H1 (cell line): ENCODE results near the gene AFF2. TPM values are rescaled to one million over a fixed set of nuclear protein-coding genes. Genes with fewer than 3 reads are reported as not detected.

ENCODE experiments used
- CTCF ChIA-PET: fragments of 300-600 bp; sonication (Branson Sonifier 250); formaldehyde crosslinking; loops from one replicate; lab custom pipeline; 2021; ENCODE audit not compliant: partially characterized antibody; lab: Charles Lee
- POLR2A ChIA-PET: fragments of 300-600 bp; sonication (Branson Sonifier 250); formaldehyde crosslinking; loops from one replicate; lab custom pipeline; 2021; ENCODE audit warnings: inconsistent platforms; ENCODE audit not compliant: partially characterized antibody; lab: Charles Lee
- DNase-seq, 2 experiments: peaks; one replicate each; pipeline versions ENCODE4 v3.0.0 to v3.0.0-alpha.2; 2010 to 2022; ENCODE audit warnings: low spot score in 2 of 2, low read depth in 1 of 2, mixed read lengths in 1 of 2
- FAIRE-seq: peaks from 2 replicates; lab custom pipeline; 2011; peaks lifted over from hg19 to GRCh38; lab: Jason Lieb, UNC
- H2AFZ ChIP-seq: 2 replicates; pipeline ENCODE4 v1.8.1; 2012; ENCODE audit warnings: low read length, inconsistent platforms
- H2AK5ac ChIP-seq: 2 replicates; pipeline ENCODE4 v1.6.1; 2013; ENCODE audit warnings: low read depth, low read length
- H2BK120ac ChIP-seq: replicated peaks from 2 replicates; pipeline ENCODE3; 2013; ENCODE audit warnings: low read depth, low read length, inconsistent platforms
- H2BK12ac ChIP-seq: 2 replicates; pipeline ENCODE4 v1.6.1; 2013; ENCODE audit warnings: low read depth, low read length
- H2BK15ac ChIP-seq: 2 replicates; pipeline ENCODE4 v1.6.1; 2013; ENCODE audit warnings: low read length
- H2BK20ac ChIP-seq: 2 replicates; pipeline ENCODE4 v1.6.1; 2013; ENCODE audit warnings: low read length
- H2BK5ac ChIP-seq: 2 replicates; pipeline ENCODE4 v1.6.1; 2013; ENCODE audit warnings: low read depth, low read length
- H3K14ac ChIP-seq: 2 replicates; pipeline ENCODE4 v1.6.1; 2013; ENCODE audit warnings: inconsistent platforms; ENCODE audit not compliant: insufficient read length
- H3K18ac ChIP-seq: 2 replicates; pipeline ENCODE4 v1.6.1; 2013; ENCODE audit warnings: low read length; ENCODE audit errors: extremely low read depth
- H3K23ac ChIP-seq: 2 replicates; pipeline ENCODE4 v1.6.1; 2013; ENCODE audit warnings: inconsistent platforms; ENCODE audit not compliant: insufficient read length
- H3K23me2 ChIP-seq: 2 replicates; pipeline ENCODE4 v1.6.1; 2013; ENCODE audit warnings: low read depth, low read length
- H3K27ac ChIP-seq: 2 replicates; pipeline ENCODE4 v1.6.1; 2011; ENCODE audit warnings: low read depth, low read length, inconsistent platforms
- H3K27me3 ChIP-seq, 4 experiments: replicated peaks in 1 of 4; 1 replicate in 1 of 4; 2 replicates in 3 of 4; pipeline versions ENCODE4 v1.6.1 to v1.8.1; 2011 to 2013; ENCODE audit warnings: low read length in 3 of 4, mild to moderate bottlenecking in 3 of 4, inconsistent platforms in 2 of 4, mixed read lengths in 2 of 4, moderate library complexity in 1 of 4; ENCODE audit not compliant: control insufficient read depth in 3 of 4, insufficient read depth in 3 of 4; ENCODE audit errors: extremely low read depth in 1 of 4
- H3K36me3 ChIP-seq, 4 experiments: 2 replicates each; pipeline versions ENCODE4 v1.6.1 to v1.8.1; 2011 to 2013; ENCODE audit warnings: mild to moderate bottlenecking in 4 of 4, low read length in 3 of 4, moderate library complexity in 2 of 4, control low read depth in 1 of 4, inconsistent platforms in 1 of 4; ENCODE audit not compliant: insufficient read depth in 4 of 4, control insufficient read depth in 2 of 4
- H3K4ac ChIP-seq: replicated peaks from 2 replicates; pipeline ENCODE3; 2013; ENCODE audit warnings: low read length, low read depth, mixed read lengths, inconsistent platforms; ENCODE audit not compliant: insufficient read length
- H3K4me1 ChIP-seq, 4 experiments: replicated peaks in 1 of 4; 1 replicate in 1 of 4; 2 replicates in 3 of 4; pipeline versions ENCODE4 v1.6.1 to v1.8.1; 2011 to 2013; ENCODE audit warnings: low read length in 3 of 4, inconsistent platforms in 2 of 4, mixed read lengths in 1 of 4; ENCODE audit not compliant: insufficient read depth in 4 of 4, control insufficient read depth in 3 of 4
- H3K4me2 ChIP-seq, 2 experiments: 2 replicates each; pipeline versions ENCODE4 v1.6.1 to v1.8.1; 2011 to 2013; ENCODE audit warnings: low read depth in 2 of 2, low read length in 2 of 2, control low read depth in 1 of 2, inconsistent platforms in 1 of 2, mild to moderate bottlenecking in 1 of 2; ENCODE audit not compliant: insufficient read depth in 1 of 2
- H3K4me3 ChIP-seq, 4 experiments: fragments of 200-600, 300-600 bp in 1 of 4; sonication (generic), shearing (Covaris generic), sonication (Bioruptor Twin) in 1 of 4; 2 replicates each; pipeline versions ENCODE4 v1.5.1 to v1.8.1; 2011 to 2016; ENCODE audit warnings: low read length in 4 of 4, low read depth in 3 of 4, control low read depth in 2 of 4, inconsistent platforms in 2 of 4, mild to moderate bottlenecking in 2 of 4, mixed read lengths in 1 of 4, moderate library complexity in 1 of 4; ENCODE audit not compliant: insufficient read depth in 2 of 4; ENCODE audit errors: extremely low read depth in 1 of 4
- H3K56ac ChIP-seq: replicated peaks from 2 replicates; pipeline ENCODE3; 2013; ENCODE audit warnings: low read depth, mild to moderate bottlenecking, mixed read lengths, low read length, inconsistent platforms; ENCODE audit not compliant: insufficient read length
- H3K79me1 ChIP-seq: 2 replicates; pipeline ENCODE4 v1.6.1; 2013; ENCODE audit warnings: low read depth, low read length, control low read depth
- H3K79me2 ChIP-seq, 2 experiments: 2 replicates each; pipeline versions ENCODE4 v1.6.1 to v1.8.1; 2012 to 2013; ENCODE audit warnings: low read length in 2 of 2, mild to moderate bottlenecking in 2 of 2, inconsistent platforms in 1 of 2; ENCODE audit not compliant: insufficient read depth in 2 of 2, control insufficient read depth in 1 of 2
- H3K9ac ChIP-seq, 4 experiments: replicated peaks in 1 of 4; 1 replicate in 1 of 4; 2 replicates in 3 of 4; pipeline versions ENCODE4 v1.6.1 to v1.8.1; 2011 to 2013; ENCODE audit warnings: low read depth in 3 of 4, low read length in 3 of 4, control low read depth in 2 of 4, mild to moderate bottlenecking in 2 of 4, moderate library complexity in 2 of 4, inconsistent platforms in 1 of 4; ENCODE audit errors: extremely low read depth in 1 of 4
- H3K9me3 ChIP-seq, 2 experiments: 2 replicates each; pipeline versions ENCODE4 v1.6.1 to v1.8.1; 2012 to 2013; ENCODE audit warnings: mild to moderate bottlenecking in 2 of 2, moderate library complexity in 2 of 2, control low read depth in 1 of 2, inconsistent platforms in 1 of 2, low read depth in 1 of 2, low read length in 1 of 2, mixed read lengths in 1 of 2; ENCODE audit not compliant: insufficient read depth in 2 of 2
- H4K20me1 ChIP-seq, 2 experiments: replicated peaks in 1 of 2; 2 replicates each; pipeline versions ENCODE3 to v1.8.1; 2011 to 2013; ENCODE audit warnings: inconsistent platforms in 2 of 2, low read length in 2 of 2, mild to moderate bottlenecking in 1 of 2; ENCODE audit not compliant: insufficient read depth in 2 of 2, control insufficient read depth in 1 of 2
- H4K5ac ChIP-seq: 2 replicates; pipeline ENCODE4 v1.6.1; 2013; ENCODE audit warnings: low read length, low read depth, mixed read lengths, inconsistent platforms; ENCODE audit not compliant: insufficient read length
- H4K8ac ChIP-seq: 2 replicates; pipeline ENCODE4 v1.8.0; 2013; ENCODE audit warnings: mild to moderate bottlenecking, moderate library complexity, low read length, inconsistent platforms; ENCODE audit not compliant: insufficient read depth; ENCODE audit errors: extremely low read depth
- H4K91ac ChIP-seq: replicated peaks from 2 replicates; pipeline ENCODE3; 2013; ENCODE audit warnings: low read length, mixed read lengths, inconsistent platforms; ENCODE audit not compliant: insufficient read length
- POLR2AphosphoS5 ChIP-seq: IDR thresholded peaks from 2 replicates; pipeline ENCODE4 v1.6.1; 2011; ENCODE audit warnings: low read depth, low read length
- WGBS, 2 experiments: shearing (Covaris generic) in 1 of 2; methylation state at CpG; one replicate each; pipeline versions ENCODE4 v1.1.6 to v1.1.7; 2013 to 2015; ENCODE audit warnings: low lambda C conversion rate in 2 of 2, mixed read lengths in 2 of 2, inconsistent platforms in 1 of 2, low coverage in 1 of 2, missing lambda C conversion rate in 1 of 2; ENCODE audit not compliant: insufficient replicate concordance in 2 of 2, insufficient coverage in 1 of 2, insufficient read length in 1 of 2; ENCODE audit errors: extremely low coverage in 1 of 2, missing lambda C conversion rate in 1 of 2; 5-methylcytosine and 5-hydroxymethylcytosine counted together
- polyA plus RNA-seq, 7 experiments: library from polyadenylated mRNA; depleted of rRNA in 3 of 7; stranded (reverse) in 5 of 7; unstranded in 2 of 7; fragments of >200 nt in 5 of 7; fragments of 200-250 nt in 2 of 7; gene quantifications; 1 replicate in 5 of 7; 2 replicates in 1 of 7; 4 replicates in 1 of 7; pipeline versions ENCODE4 v1.2.1 to v1.2.3, GENCODE V29; 2011 to 2013; ENCODE audit warnings: missing spikeins in 2 of 7, mixed read lengths in 2 of 7
- total RNA-seq: library from RNA; stranded (reverse); fragmentation: NEBNext Ultra II Directional; extraction: Animal tissue kit (Norgen Biotek cat#: 25700); gene quantifications from 2 replicates; pipeline ENCODE4 v1.2.1, GENCODE V29; 2021

AFF2 gene
- total and polyA plus RNA-seq, 2 of the 8 experiments (the other 6 are each of a cell fraction or from before 2014, with no cell fraction given) = 2.0 to 7.3 TPM

DNA sequence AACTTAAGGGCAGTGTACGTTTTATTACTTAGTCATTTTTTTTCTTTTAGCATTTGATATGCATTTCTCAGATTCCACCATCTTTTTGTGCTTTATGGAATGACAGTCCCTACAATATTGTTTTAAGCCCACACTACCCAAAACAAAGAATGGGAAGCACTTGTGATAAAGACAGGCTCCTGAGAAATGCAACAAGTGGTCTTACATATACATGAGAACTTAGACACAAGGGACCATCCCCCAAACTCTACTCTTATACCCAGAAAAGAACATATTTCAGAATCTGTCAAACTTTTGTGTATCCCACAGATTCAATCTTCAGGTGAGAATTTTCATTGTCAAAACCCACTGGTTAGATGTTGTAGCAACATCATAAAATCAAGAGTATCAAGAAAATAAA lies 491.1 kb downstream of the AFF2 start:
- DNase-seq (no peak), FAIRE-seq (no peak)
- CTCF ChIA-PET = no interaction called here
- Histone ChIP-seq H2AFZ (no peak overlapping the region), H3K18ac (no peak overlapping the region), H3K27me3 (no peaks in the 10 kb centered on the region), H3K4me1 (no peaks in the 10 kb centered on the region), H3K36me3 (no peaks in the 10 kb centered on the region), H3K9ac (no peak overlapping the region), H3K4me2 (no peak overlapping the region), H2BK20ac (no peak overlapping the region), H2BK5ac (no peak overlapping the region), H3K23me2 (no peaks in the 10 kb centered on the region), H2BK15ac (no peak overlapping the region), H3K79me2 (no peaks in the 10 kb centered on the region), H4K8ac (no peak overlapping the region), H4K5ac (no peak overlapping the region), H3K79me1 (no peaks in the 10 kb centered on the region), H4K91ac (no peak overlapping the region), H4K20me1 (no peaks in the 10 kb centered on the region), H3K56ac (no peak overlapping the region), H3K23ac (no peak overlapping the region), H2AK5ac (no peak overlapping the region), H3K4me3 (no peak overlapping the region), H2BK12ac (no peak overlapping the region), H3K14ac (no peak overlapping the region), H3K4ac (no peak overlapping the region), H2BK120ac (no peak overlapping the region), H3K27ac (no peak overlapping the region), H3K9me3 (no peaks in the 10 kb centered on the region)
- POLR2A ChIA-PET = no interaction called here
- no peak for TF ChIP-seq POLR2AphosphoS5
- WGBS, 2 experiments = 100% methylated on average over 1 of the region's 1 CpG; no CpG with 5 or more reads in 1 of the 2 experiments
